NB4 (cell line): ENCODE data around the gene AMPD3.
A peak's percentile ranks its signal among the peaks of the same experiment; 100 is the strongest.

Source experiments
- MAX ChIP-seq: IDR thresholded peaks from 2 replicates; pipeline ENCODE4 v1.6.1; 2011; ENCODE audit warnings: low read depth, low read length
- MYC ChIP-seq: IDR thresholded peaks from 2 replicates; pipeline ENCODE4 v1.6.1; 2011; ENCODE audit warnings: low read depth, low read length
- POLR2A ChIP-seq: IDR thresholded peaks from 2 replicates; pipeline ENCODE4 v1.6.1; 2011; ENCODE audit warnings: mild to moderate bottlenecking; ENCODE audit not compliant: insufficient read length; ENCODE audit errors: extremely low read depth
- TF ChIP-seq, protein P1 (sequence below): IDR thresholded peaks from one replicate; pipeline ENCODE4 v1.5.1; 2012; ENCODE audit warnings: low read depth, low read length

- TF ChIP-seq, protein P1, sequence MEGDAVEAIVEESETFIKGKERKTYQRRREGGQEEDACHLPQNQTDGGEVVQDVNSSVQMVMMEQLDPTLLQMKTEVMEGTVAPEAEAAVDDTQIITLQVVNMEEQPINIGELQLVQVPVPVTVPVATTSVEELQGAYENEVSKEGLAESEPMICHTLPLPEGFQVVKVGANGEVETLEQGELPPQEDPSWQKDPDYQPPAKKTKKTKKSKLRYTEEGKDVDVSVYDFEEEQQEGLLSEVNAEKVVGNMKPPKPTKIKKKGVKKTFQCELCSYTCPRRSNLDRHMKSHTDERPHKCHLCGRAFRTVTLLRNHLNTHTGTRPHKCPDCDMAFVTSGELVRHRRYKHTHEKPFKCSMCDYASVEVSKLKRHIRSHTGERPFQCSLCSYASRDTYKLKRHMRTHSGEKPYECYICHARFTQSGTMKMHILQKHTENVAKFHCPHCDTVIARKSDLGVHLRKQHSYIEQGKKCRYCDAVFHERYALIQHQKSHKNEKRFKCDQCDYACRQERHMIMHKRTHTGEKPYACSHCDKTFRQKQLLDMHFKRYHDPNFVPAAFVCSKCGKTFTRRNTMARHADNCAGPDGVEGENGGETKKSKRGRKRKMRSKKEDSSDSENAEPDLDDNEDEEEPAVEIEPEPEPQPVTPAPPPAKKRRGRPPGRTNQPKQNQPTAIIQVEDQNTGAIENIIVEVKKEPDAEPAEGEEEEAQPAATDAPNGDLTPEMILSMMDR = peak; percentile 65
- no peak for TF ChIP-seq POLR2A
- TF ChIP-seq MAX = no peak
- TF ChIP-seq MYC = no peak
Observed at GRCh38 chr11:10413268-10413667, 41.8 kb upstream of the AMPD3 start.
